BLaER1 (cell line): ENCODE measurements around the gene CLEC12A.
"Not testable (repeated sequence)": the region's sequence is repeated elsewhere in the genome, so short reads cannot be mapped to it uniquely, and the experiment has no call there.

ENCODE experiments used
- H3K27ac ChIP-seq: shearing (Covaris generic); formaldehyde crosslinking; 2 replicates; pipeline ENCODE4 v1.8.1; 2022
- H3K27me3 ChIP-seq: shearing (Covaris generic); formaldehyde crosslinking; 2 replicates; pipeline ENCODE4 v1.8.1; 2022
- H3K36me3 ChIP-seq: shearing (Covaris generic); formaldehyde crosslinking; 2 replicates; pipeline ENCODE4 v1.8.1; 2022
- H3K4me1 ChIP-seq: shearing (Covaris generic); formaldehyde crosslinking; 2 replicates; pipeline ENCODE4 v1.8.1; 2022
- H3K4me2 ChIP-seq: shearing (Covaris generic); formaldehyde crosslinking; 2 replicates; pipeline ENCODE4 v1.8.1; 2022
- H3K4me3 ChIP-seq: shearing (Covaris generic); formaldehyde crosslinking; 2 replicates; pipeline ENCODE4 v1.8.1; 2022
- H3K9ac ChIP-seq: shearing (Covaris generic); formaldehyde crosslinking; 2 replicates; pipeline ENCODE4 v1.8.1; 2022
- H3K9me3 ChIP-seq: shearing (Covaris generic); formaldehyde crosslinking; 2 replicates; pipeline ENCODE4 v1.8.1; 2022
- H4K20me1 ChIP-seq: shearing (Covaris generic); formaldehyde crosslinking; 2 replicates; pipeline ENCODE4 v1.8.1; 2022
- Cebpa-rat ChIP-seq: shearing (Covaris generic); IDR thresholded peaks from 2 replicates; pipeline ENCODE4 v1.8.1; 2022

CLEC12A gene

GRCh38 chr12:9961901-9962300, 9.3 kb upstream of the CLEC12A start:
- TF ChIP-seq Cebpa-rat, result no peak
- Histone ChIP-seq H3K27ac (no peak overlapping the region), H3K36me3 (no peaks in the 10 kb centered on the region), H3K4me2 (no peak overlapping the region), H3K4me1 (peaks cover 17% of the 10 kb centered on the region), H3K9me3 (no peaks in the 10 kb centered on the region), H3K27me3 (no peaks in the 10 kb centered on the region), H3K4me3 (no peak overlapping the region), H4K20me1 (no peaks in the 10 kb centered on the region), H3K9ac (no peak overlapping the region)

- H3K9me3 ChIP-seq, result peaks cover under 1% of the 10 kb centered on the region; the same call in 1 of the 2 replicates
- no peaks in the 10 kb centered on the region for H3K27me3 ChIP-seq
- H3K4me1 ChIP-seq, result no peaks in the 10 kb centered on the region
- H3K27ac ChIP-seq, result no peak overlapping the region
- no peaks in the 10 kb centered on the region for H3K36me3 ChIP-seq
- no peak overlapping the region for H3K4me2 ChIP-seq
- no peak overlapping the region for H3K4me3 ChIP-seq
- no peak overlapping the region for H3K9ac ChIP-seq
- no peak for TF ChIP-seq Cebpa-rat
- no peaks in the 10 kb centered on the region for H4K20me1 ChIP-seq
Measured at GRCh38 chr12:9969673-9970072, 1.5 kb upstream of the CLEC12A start.

GRCh38 chr12:9973949-9974348, 2.7 kb downstream of the CLEC12A start:
- no peak overlapping the region for H3K4me2 ChIP-seq
- no peak overlapping the region for H3K9ac ChIP-seq
- no peaks in the 10 kb centered on the region for H3K4me1 ChIP-seq
- H3K27me3 ChIP-seq, result no peaks in the 10 kb centered on the region
- no peaks in the 10 kb centered on the region for H4K20me1 ChIP-seq
- no peak overlapping the region for H3K27ac ChIP-seq
- no peaks in the 10 kb centered on the region for H3K36me3 ChIP-seq
- no peak overlapping the region for H3K4me3 ChIP-seq
- TF ChIP-seq Cebpa-rat, result no peak
- H3K9me3 ChIP-seq, result peaks cover 21% of the 10 kb centered on the region

- not testable (repeated sequence) for H3K4me1 ChIP-seq, H3K4me3 ChIP-seq, H3K4me2 ChIP-seq, H3K27ac ChIP-seq, H4K20me1 ChIP-seq, H3K36me3 ChIP-seq, H3K27me3 ChIP-seq, H3K9ac ChIP-seq
- peaks cover 21% of the 10 kb centered on the region for H3K9me3 ChIP-seq
Measured at GRCh38 chr12:9974731-9975130, 3.5 kb downstream of the CLEC12A start.

- Histone ChIP-seq H3K4me1 (no peaks in the 10 kb centered on the region), H4K20me1 (no peaks in the 10 kb centered on the region), H3K36me3 (no peaks in the 10 kb centered on the region), H3K9ac (no peak overlapping the region), H3K4me3 (no peak overlapping the region), H3K27ac (no peak overlapping the region), H3K4me2 (no peak overlapping the region), H3K9me3 (peaks cover 21% of the 10 kb centered on the region), H3K27me3 (no peaks in the 10 kb centered on the region)
- no peak for TF ChIP-seq Cebpa-rat
Measured at GRCh38 chr12:9975614-9976013, 4.4 kb downstream of the CLEC12A start.

GRCh38 chr12:9976626-9977025, 5.4 kb downstream of the CLEC12A start:
- not testable (repeated sequence) for H3K4me2 ChIP-seq, H3K27ac ChIP-seq, H4K20me1 ChIP-seq, H3K4me1 ChIP-seq, H3K27me3 ChIP-seq, H3K9ac ChIP-seq, H3K4me3 ChIP-seq, H3K36me3 ChIP-seq
- peaks cover 21% of the 10 kb centered on the region for H3K9me3 ChIP-seq

- no peaks in the 10 kb centered on the region for H4K20me1 ChIP-seq
- H3K4me2 ChIP-seq, result no peak overlapping the region
- TF ChIP-seq Cebpa-rat, result no peak
- no peak overlapping the region for H3K4me3 ChIP-seq
- H3K27ac ChIP-seq, result no peak overlapping the region
- H3K4me1 ChIP-seq, result no peaks in the 10 kb centered on the region
- H3K9me3 ChIP-seq, result peaks cover 21% of the 10 kb centered on the region
- H3K27me3 ChIP-seq, result no peaks in the 10 kb centered on the region
- no peak overlapping the region for H3K9ac ChIP-seq
- no peaks in the 10 kb centered on the region for H3K36me3 ChIP-seq
Measured at GRCh38 chr12:9977916-9978315, 6.7 kb downstream of the CLEC12A start.

- no peaks in the 10 kb centered on the region for H4K20me1 ChIP-seq
- H3K27me3 ChIP-seq, result no peaks in the 10 kb centered on the region
- TF ChIP-seq Cebpa-rat, result no peak
- H3K9ac ChIP-seq, result no peak overlapping the region
- H3K4me3 ChIP-seq, result no peak overlapping the region
- H3K4me2 ChIP-seq, result no peak overlapping the region
- no peak overlapping the region for H3K27ac ChIP-seq
- no peaks in the 10 kb centered on the region for H3K4me1 ChIP-seq
- H3K36me3 ChIP-seq, result no peaks in the 10 kb centered on the region
- peaks cover 16% of the 10 kb centered on the region for H3K9me3 ChIP-seq
Measured at GRCh38 chr12:9980126-9980525, 8.9 kb downstream of the CLEC12A start.

- H3K4me3 ChIP-seq, result no peak overlapping the region
- H3K27ac ChIP-seq, result no peak overlapping the region
- H3K4me2 ChIP-seq, result no peak overlapping the region
- H3K9me3 ChIP-seq, result no peaks in the 10 kb centered on the region
- no peak for TF ChIP-seq Cebpa-rat
- no peaks in the 10 kb centered on the region for H3K36me3 ChIP-seq
- no peak overlapping the region for H3K9ac ChIP-seq
- no peaks in the 10 kb centered on the region for H3K27me3 ChIP-seq
- no peaks in the 10 kb centered on the region for H3K4me1 ChIP-seq
- H4K20me1 ChIP-seq, result no peaks in the 10 kb centered on the region
Measured at GRCh38 chr12:9991876-9992275, 20.7 kb downstream of the CLEC12A start.

GRCh38 chr12:9992296-9992695, 21.1 kb downstream of the CLEC12A start:
- H3K27me3 ChIP-seq, result no peaks in the 10 kb centered on the region
- H4K20me1 ChIP-seq, result no peaks in the 10 kb centered on the region
- no peak overlapping the region for H3K27ac ChIP-seq
- H3K4me3 ChIP-seq, result no peak overlapping the region
- no peak for TF ChIP-seq Cebpa-rat
- no peaks in the 10 kb centered on the region for H3K4me1 ChIP-seq
- H3K4me2 ChIP-seq, result no peak overlapping the region
- no peaks in the 10 kb centered on the region for H3K9me3 ChIP-seq
- no peaks in the 10 kb centered on the region for H3K36me3 ChIP-seq
- H3K9ac ChIP-seq, result no peak overlapping the region

GRCh38 chr12:9999016-9999415, 27.8 kb downstream of the CLEC12A start, which contains the start of gene CLEC1B:
TSS of gene CLEC1B (minus strand) at chr12:9999121. CDS start at chr12:9999100, 21 bp downstream.
- Histone ChIP-seq H4K20me1 (no peaks in the 10 kb centered on the region), H3K4me2 (no peak within 1 kb of the TSS), H3K27ac (no peak within 1 kb of the TSS), H3K9ac (no peak within 1 kb of the TSS), H3K27me3 (no peaks in the 10 kb centered on the region), H3K4me1 (no peaks in the 10 kb centered on the region), H3K36me3 (no peaks in the 10 kb centered on the region), H3K9me3 (no peaks in the 10 kb centered on the region), H3K4me3 (no peak within 1 kb of the TSS)
- no peak for TF ChIP-seq Cebpa-rat
